Effector memory CD8-positive, alpha-beta T cell (primary cell): Measurements from ENCODE around the gene ASXL3.

Experiments
- ATAC-seq: fragments of 150-1000 bp; cut with Tn5 transposase; replicated peaks from 2 replicates; pipeline ENCODE4 v1.10.0; 2021; ENCODE audit warnings: mild to moderate bottlenecking, moderate library complexity
- DNase-seq, 3 experiments: peaks; one replicate each; pipeline ENCODE4 v3.0.0; 2021
- H3K27ac Mint-ChIP-seq, 2 donors: one replicate each; pipeline ENCODE4 v1.8.0; 2022; ENCODE audit warnings: mild to moderate bottlenecking in 2 of 2, mixed read lengths in 2 of 2, moderate library complexity in 2 of 2
- H3K27me3 Mint-ChIP-seq, 2 donors: one replicate each; pipeline ENCODE4 v1.8.0; 2022; ENCODE audit warnings: mixed read lengths in 2 of 2
- H3K36me3 Mint-ChIP-seq: one replicate; pipeline ENCODE4 v1.8.0; 2022; ENCODE audit warnings: mild to moderate bottlenecking, moderate library complexity, mixed read lengths; ENCODE audit not compliant: insufficient read depth
- H3K4me1 Mint-ChIP-seq, 2 donors: one replicate each; pipeline ENCODE4 v1.8.0; 2022; ENCODE audit warnings: low read depth in 2 of 2, mixed read lengths in 2 of 2
- H3K4me3 Mint-ChIP-seq, 2 donors: one replicate each; pipeline ENCODE4 v1.8.0; 2022; ENCODE audit warnings: mild to moderate bottlenecking in 2 of 2, mixed read lengths in 2 of 2, moderate library complexity in 2 of 2
- H3K9me3 Mint-ChIP-seq, 2 donors: one replicate each; pipeline ENCODE4 v1.8.0; 2022; ENCODE audit warnings: mixed read lengths in 2 of 2
- total RNA-seq, 9 experiments: gene quantifications; one replicate each; lab custom pipeline; 2026; lab: John Stamatoyannopoulos, UW

ASXL3 gene
- total RNA-seq = 0 to 0.30 (median 0) reads per million in 9 experiments

DNA sequence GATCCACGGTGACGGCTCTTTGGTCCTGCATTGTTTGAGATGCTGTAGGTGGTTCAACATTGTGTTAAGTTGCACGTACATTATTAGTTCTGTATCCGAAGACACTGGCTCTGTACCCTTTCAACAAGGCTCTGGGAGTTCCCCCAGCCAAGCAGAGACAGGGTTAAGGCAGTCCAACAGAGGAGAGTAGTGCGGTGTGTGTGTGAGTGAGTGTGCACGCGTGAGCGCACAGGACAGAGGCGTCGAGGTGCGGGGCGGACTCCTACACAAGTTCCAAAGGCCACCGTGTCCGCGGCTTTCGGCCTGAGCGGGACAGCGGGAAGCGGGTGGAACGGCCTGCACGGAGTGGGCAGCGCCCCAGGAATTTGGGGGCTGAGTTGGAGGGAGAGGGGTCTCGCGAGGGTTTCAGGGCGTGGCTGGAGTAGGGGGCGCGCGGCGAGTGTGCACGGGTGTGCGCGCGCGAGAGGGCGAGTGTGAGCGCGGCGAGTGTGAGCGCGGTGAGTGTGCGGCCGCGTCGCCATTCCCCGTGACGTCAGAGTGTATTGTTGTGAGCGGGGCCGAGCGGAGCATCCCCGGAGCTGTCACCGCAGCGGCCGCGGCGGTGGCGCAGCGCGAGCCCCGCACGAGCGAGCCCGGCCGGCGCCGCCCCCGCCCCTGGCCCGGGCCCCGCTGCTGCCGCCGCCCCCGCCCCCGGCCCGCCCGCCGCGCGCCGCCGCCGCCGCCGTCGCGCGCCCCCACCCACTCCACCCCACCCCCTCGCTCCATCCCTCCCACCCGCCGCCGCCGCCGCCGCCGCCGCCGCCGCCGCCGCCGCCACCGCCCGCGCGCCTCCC is at the start of gene ASXL3:
Gene ASXL3 (plus strand): TSS at position 535 of the 833 bp plus-strand sequence. CDS start 413 bp downstream, outside the sequence.
- DNase-seq (no peak), ATAC-seq (no peak)
- Mint-ChIP-seq H3K4me3 (peak within 1 kb of the TSS in 1 of 2 donors; percentile 54), H3K27me3 (peaks cover 6 to 9% of the 10 kb centered on the region in 2 donors), H3K9me3 (peaks cover 2 to 19% of the 10 kb centered on the region in 2 donors), H3K27ac (no peak within 1 kb of the TSS), H3K36me3 (no peaks in the 10 kb centered on the region), H3K4me1 (peaks cover 0 to 4% of the 10 kb centered on the region in 2 donors)

DNA sequence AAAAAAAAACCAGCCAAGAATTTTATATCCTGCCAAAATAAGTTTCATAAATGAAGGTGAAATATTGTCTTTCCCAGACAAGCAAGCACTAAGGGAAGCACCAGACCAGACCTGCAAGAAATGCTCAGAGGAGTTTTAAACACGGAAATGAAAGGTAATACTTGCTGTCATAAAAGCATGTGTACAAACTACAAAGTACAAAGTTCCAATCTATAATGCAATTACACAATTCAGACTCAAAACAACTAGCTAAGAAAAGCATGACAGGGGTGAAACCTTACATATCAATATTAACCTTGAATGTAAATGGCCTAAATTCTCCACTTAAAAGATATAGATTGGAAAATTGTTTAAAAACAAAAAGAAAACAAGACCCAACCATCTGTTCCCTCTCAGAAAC is 45.0 kb upstream of the ASXL3 start:
- no peaks in the 10 kb centered on the region for H3K27me3 Mint-ChIP-seq
- no peak for ATAC-seq
- DNase-seq = no peak
- H3K4me1 Mint-ChIP-seq = no peaks in the 10 kb centered on the region
- H3K27ac Mint-ChIP-seq = peak overlapping the region in 1 of 2 donors; percentile 52
- H3K4me3 Mint-ChIP-seq = no peak overlapping the region
- no peaks in the 10 kb centered on the region for H3K36me3 Mint-ChIP-seq
- H3K9me3 Mint-ChIP-seq = peaks cover 8 to 33% of the 10 kb centered on the region in 2 donors

DNA sequence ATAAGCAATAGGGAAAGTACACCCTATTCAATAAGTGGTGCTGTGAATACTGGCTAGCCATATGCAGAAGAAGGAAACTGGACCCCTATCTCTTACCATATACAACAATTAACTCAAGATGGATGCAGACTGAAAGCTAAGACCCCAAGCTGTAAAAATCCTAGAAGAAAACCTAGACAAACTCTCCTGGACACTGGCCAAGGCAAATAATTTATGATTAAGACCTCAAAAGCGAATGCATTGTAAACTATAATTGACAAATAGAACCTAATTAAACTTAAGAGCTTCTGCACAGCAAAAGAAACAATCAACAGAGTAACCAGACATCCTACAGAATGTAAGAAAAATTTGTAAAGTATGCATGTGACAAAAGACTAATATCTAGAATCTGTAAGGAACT is 41.1 kb upstream of the ASXL3 start:
- no peak overlapping the region for H3K4me3 Mint-ChIP-seq
- H3K4me1 Mint-ChIP-seq = no peaks in the 10 kb centered on the region
- no peak overlapping the region for H3K27ac Mint-ChIP-seq
- no peaks in the 10 kb centered on the region for H3K36me3 Mint-ChIP-seq
- DNase-seq (no peak), ATAC-seq (no peak)
- peaks cover 4 to 23% of the 10 kb centered on the region in 2 donors for H3K9me3 Mint-ChIP-seq
- H3K27me3 Mint-ChIP-seq = no peaks in the 10 kb centered on the region

DNA sequence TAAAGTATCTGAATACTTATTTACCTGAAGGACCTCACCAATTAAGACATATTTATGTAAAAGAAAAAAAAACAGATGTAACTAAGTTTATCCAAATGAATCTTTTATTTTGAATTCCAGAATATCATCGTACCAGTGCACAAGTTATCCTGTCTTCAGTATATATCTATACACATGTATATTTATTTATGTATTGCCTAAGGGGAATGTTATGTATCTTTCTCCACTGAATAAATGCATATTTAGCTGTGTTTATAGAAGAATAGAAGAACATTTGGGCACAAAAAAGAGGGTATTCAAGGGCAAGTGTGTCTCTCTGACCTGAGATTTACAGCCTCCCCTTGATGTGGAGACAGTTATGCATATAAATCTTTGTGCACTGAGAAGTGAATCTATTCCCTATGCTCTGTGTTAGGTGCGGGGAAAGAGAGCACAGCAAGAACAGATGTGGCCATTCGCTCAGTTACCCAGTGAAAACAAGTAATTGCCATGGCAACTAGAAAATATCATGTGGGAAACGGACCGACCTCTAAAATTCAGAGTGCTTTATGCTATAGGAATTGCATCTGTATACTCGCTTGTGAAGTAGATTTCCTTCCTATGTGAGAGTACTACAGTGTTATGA is 39.5 kb upstream of the ASXL3 start:
- ATAC-seq = no peak

DNA sequence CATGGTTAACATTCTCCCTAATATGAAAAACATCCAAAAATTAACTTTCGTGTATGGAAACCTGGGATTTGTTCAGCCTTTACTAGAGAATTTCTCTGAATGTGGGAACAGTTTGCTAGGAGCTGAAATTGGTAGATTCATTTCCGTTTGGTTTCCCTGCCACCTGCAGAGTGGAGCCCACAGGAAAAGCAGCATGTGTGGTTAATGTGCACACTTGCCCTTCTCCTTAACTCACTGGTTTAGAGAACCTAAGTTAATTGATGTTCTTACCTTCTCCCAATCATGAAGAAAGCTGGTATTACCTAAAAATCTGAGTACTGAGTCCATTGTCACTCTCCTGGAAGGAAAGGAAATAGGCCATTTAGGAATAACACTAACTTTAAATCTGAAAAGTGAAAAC is 37.6 kb upstream of the ASXL3 start:
- ATAC-seq = no peak
- H3K27ac Mint-ChIP-seq = no peak overlapping the region
- DNase-seq = no peak
- no peaks in the 10 kb centered on the region for H3K4me1 Mint-ChIP-seq
- peaks cover 9 to 10% of the 10 kb centered on the region in 2 donors for H3K9me3 Mint-ChIP-seq
- H3K27me3 Mint-ChIP-seq = no peaks in the 10 kb centered on the region
- H3K36me3 Mint-ChIP-seq = no peaks in the 10 kb centered on the region
- no peak overlapping the region for H3K4me3 Mint-ChIP-seq

More for the DNA sequence above, 39.5 kb upstream of the ASXL3 start:
- no peak overlapping the region for H3K4me3 Mint-ChIP-seq
- H3K9me3 Mint-ChIP-seq = peaks cover 8 to 22% of the 10 kb centered on the region in 2 donors
- no peak for DNase-seq
- H3K27ac Mint-ChIP-seq = no peak overlapping the region
- H3K4me1 Mint-ChIP-seq = no peaks in the 10 kb centered on the region
- no peaks in the 10 kb centered on the region for H3K36me3 Mint-ChIP-seq
- H3K27me3 Mint-ChIP-seq = no peaks in the 10 kb centered on the region

DNA sequence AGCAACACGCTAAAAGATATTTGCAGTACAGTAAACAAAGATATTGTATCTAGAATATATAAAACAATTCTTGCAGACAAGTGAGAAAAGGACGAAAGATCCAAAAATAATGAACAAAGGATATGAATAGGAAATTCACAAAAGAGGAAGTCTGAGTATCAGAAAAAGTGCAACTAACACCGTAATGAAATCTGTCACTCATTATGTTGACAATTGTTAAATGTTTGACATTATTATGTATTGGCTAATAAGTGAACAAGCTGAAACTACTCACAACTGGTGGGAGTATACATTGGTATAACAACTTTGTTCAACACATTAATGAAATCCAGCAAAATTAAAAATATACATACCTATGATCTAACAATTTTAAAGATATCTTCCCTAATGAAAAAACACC is 36.7 kb upstream of the ASXL3 start:
- Mint-ChIP-seq H3K4me1 (no peaks in the 10 kb centered on the region), H3K27ac (no peak overlapping the region), H3K4me3 (no peak overlapping the region), H3K27me3 (no peaks in the 10 kb centered on the region), H3K36me3 (no peaks in the 10 kb centered on the region), H3K9me3 (peaks cover under 1 to 9% of the 10 kb centered on the region in 2 donors)
- ATAC-seq = no peak
- no peak for DNase-seq

DNA sequence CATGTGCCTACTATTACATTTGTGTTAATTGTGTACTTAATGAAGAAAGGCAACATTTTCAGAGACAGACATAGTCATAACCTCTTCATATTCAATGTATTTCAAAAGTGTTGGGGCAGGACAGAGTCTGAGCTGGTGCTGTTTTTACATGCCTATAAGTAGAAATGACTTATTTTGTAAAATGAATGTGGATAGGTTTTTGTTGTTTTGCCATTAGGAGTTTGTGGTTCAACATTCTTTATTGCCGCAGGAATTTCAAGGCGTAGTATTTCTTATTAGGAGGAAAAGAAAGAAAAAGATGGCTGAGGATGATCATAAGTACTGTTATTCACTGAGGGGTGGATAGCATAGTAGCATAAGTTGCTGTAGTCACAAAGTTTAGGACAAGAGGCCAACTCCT is 21.2 kb upstream of the ASXL3 start:
- DNase-seq = no peak
- Mint-ChIP-seq H3K36me3 (no peaks in the 10 kb centered on the region), H3K27me3 (no peaks in the 10 kb centered on the region), H3K4me1 (no peaks in the 10 kb centered on the region), H3K27ac (no peak overlapping the region), H3K9me3 (peaks cover 2 to 15% of the 10 kb centered on the region in 2 donors), H3K4me3 (no peak overlapping the region)
- ATAC-seq = no peak

DNA sequence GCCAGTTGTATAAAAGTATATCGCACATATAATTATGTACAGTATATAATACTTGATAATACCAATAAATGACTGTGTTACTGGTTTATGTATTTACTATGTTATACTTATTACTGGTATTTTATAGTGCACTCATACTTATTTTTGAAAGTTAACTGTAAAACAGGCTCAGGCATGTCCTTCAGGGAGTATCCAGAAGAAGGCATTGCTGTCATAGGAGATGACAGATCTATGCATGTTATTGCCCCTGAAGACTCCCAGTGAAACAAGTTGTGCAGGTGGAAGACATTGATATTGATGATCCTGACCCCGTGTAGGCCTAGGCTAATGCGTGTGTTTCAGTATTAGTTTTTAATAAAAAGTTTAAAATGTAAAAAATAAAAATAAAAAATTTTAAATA is 20.3 kb upstream of the ASXL3 start:
- H3K36me3 Mint-ChIP-seq = no peaks in the 10 kb centered on the region
- ATAC-seq = no peak
- DNase-seq = no peak
- no peak overlapping the region for H3K27ac Mint-ChIP-seq
- H3K27me3 Mint-ChIP-seq = no peaks in the 10 kb centered on the region
- H3K4me3 Mint-ChIP-seq = no peak overlapping the region
- H3K4me1 Mint-ChIP-seq = no peaks in the 10 kb centered on the region
- H3K9me3 Mint-ChIP-seq = peaks cover 4 to 15% of the 10 kb centered on the region in 2 donors

DNA sequence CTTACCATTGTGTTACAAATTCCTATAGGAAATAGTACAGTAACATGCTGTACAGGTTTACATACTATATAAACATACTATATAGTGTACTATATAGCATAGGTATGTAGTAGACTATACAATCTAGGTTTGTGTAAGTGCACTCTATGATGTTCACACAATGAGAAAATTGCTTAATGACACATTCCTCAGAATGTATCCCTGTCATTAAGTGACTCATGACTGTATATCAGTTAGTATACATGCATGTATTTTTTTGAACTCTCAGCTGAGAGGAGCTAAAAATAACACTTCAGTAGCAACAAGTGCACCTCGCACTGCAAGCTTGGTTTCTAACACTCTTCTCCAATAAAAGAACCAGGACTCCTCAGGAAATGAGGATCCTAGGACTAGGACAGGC is 19.5 kb upstream of the ASXL3 start:
- no peaks in the 10 kb centered on the region for H3K36me3 Mint-ChIP-seq
- H3K4me3 Mint-ChIP-seq = no peak overlapping the region
- H3K27ac Mint-ChIP-seq = no peak overlapping the region
- H3K4me1 Mint-ChIP-seq = no peaks in the 10 kb centered on the region
- DNase-seq = no peak
- no peaks in the 10 kb centered on the region for H3K27me3 Mint-ChIP-seq
- H3K9me3 Mint-ChIP-seq = peaks cover 4 to 12% of the 10 kb centered on the region in 2 donors
- ATAC-seq = no peak

DNA sequence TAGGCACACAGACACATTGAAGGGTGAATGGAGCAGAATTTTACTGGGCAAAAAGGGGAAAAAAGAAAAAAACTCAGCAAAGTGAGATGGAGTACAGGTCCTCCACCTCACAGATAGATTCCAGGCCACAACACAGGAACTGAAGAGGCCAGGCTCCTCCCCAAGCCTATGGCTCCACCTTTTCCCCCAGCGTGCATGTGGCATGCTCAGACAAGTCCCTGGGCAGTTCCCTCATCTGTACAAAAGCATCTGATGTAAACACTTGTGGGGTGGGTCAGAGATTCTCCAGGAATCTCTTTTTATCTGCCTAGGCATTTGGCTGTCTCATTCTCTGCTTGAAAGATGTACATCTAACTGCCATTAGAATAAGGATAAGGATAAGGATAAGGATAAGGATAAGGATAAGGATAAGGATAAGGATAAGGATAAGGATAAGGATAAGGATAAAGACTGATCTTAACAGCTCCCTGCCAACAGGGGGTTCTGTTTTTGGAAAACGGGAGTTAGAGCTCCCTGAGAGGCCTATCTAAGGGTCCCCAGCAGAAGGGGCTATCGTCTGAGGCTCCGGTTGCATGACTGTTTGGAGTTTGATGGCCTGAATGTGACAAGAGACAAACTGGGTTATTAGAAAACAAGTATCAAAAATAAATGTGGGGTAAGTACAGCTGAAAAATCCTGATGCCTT is 17.2 kb upstream of the ASXL3 start:
- Mint-ChIP-seq H3K27ac (no peak overlapping the region), H3K9me3 (peaks cover 4 to 8% of the 10 kb centered on the region in 2 donors), H3K4me1 (no peaks in the 10 kb centered on the region), H3K36me3 (no peaks in the 10 kb centered on the region), H3K27me3 (no peaks in the 10 kb centered on the region), H3K4me3 (no peak overlapping the region)
- ATAC-seq (no peak), DNase-seq (no peak)

DNA sequence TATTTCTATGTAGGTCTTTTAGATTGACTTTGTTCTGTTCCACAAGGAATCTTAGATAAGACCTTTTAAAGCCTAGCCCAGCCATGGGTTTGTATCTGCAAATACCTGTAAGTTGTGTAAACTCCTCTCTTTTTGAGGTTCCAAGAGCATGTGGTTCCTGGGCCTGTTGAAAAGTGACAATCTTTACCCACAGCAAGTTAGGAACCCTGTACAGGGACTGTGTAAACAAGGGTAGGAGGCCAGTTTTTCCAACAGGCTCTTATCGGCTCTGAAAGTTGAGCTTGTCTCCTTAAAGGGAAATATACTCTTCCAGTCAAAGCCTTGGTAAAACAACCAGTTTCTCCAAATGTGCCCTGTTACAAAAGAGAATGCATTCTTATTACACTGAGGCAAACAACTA is 15.3 kb upstream of the ASXL3 start:
- Mint-ChIP-seq H3K36me3 (no peaks in the 10 kb centered on the region), H3K27ac (no peak overlapping the region), H3K9me3 (peaks cover 2 to 15% of the 10 kb centered on the region in 2 donors), H3K4me3 (no peak overlapping the region), H3K27me3 (no peaks in the 10 kb centered on the region), H3K4me1 (no peaks in the 10 kb centered on the region)
- ATAC-seq = no peak
- DNase-seq = no peak

DNA sequence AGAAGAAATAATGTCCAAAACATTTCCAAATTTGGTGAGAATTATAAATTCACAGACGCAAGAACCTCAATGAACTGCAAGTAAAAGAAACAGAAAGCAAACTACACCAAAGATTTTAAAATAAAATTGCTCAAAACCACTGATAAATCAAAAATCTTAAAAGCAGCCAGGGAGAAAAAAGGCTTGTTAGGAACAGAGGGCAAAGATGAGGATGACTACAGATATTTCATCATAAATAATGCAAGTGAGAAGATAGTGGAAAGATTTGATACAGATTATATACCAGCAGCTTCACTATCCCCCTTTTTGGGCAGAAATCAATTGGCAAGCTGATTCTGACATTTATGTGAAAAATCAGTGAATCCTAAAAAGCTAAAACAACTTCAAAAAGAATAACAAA is 10.3 kb upstream of the ASXL3 start:
- ATAC-seq (no peak), DNase-seq (no peak)
- H3K27ac Mint-ChIP-seq = no peak overlapping the region
- H3K36me3 Mint-ChIP-seq = no peaks in the 10 kb centered on the region
- H3K27me3 Mint-ChIP-seq = no peaks in the 10 kb centered on the region
- H3K4me1 Mint-ChIP-seq = no peaks in the 10 kb centered on the region
- peaks cover 2 to 13% of the 10 kb centered on the region in 2 donors for H3K9me3 Mint-ChIP-seq
- no peak overlapping the region for H3K4me3 Mint-ChIP-seq

DNA sequence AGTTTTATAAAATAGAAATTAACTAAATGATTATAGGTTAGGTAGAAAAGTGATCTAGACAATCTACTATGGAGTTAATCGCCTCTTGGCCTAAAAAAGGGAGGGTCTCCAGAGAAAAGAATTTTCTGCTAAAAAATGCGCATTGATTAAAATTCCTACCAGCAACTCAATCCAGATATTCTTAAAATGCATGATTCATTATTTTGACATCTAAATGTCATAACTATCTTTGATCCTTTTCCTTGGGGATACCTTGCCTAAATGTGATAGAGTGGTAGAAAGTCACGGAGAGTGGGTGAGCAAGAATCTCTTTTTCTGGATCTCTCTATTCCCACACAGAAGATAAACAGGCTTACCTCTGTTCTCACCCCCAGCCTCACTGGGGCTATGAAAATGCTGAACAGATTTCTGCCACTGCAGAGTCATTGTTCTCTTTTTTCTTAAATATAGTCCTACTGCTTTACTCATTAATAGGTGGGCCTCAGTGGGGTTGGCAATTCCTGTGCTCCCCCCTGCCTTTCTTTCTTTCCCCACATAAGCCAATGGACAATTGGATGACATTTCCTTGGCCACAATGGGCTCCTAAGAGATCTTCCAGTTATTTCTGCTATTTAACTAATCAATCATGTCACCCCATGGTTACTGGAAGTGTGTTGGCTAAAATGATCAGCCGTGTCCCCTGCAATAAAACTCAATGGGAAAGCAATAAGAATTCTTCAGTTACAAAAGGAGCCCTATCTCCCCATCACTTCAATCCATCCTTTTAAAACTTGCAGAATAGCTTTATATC is 5.8 kb upstream of the ASXL3 start:
- ATAC-seq = no peak
- H3K9me3 Mint-ChIP-seq = peaks cover 4 to 25% of the 10 kb centered on the region in 2 donors
- H3K4me1 Mint-ChIP-seq = no peaks in the 10 kb centered on the region
- H3K4me3 Mint-ChIP-seq = no peak overlapping the region
- H3K27ac Mint-ChIP-seq = no peak overlapping the region
- H3K36me3 Mint-ChIP-seq = no peaks in the 10 kb centered on the region
- peaks cover 0 to under 1% of the 10 kb centered on the region in 2 donors for H3K27me3 Mint-ChIP-seq
- DNase-seq = no peak
